ENCODE results near the gene MAP7D1.

The MAP7D1 gene

GRCh38 chr1:36155408-36156328, at the start of gene MAP7D1:
Gene MAP7D1 (plus strand): TSS chr1:36156160. CDS start chr1:36156418, 258 bp downstream.
- DNase-seq, result peak in 55 of 56 donors; percentile 57 to 97 (median 89)

DNA sequence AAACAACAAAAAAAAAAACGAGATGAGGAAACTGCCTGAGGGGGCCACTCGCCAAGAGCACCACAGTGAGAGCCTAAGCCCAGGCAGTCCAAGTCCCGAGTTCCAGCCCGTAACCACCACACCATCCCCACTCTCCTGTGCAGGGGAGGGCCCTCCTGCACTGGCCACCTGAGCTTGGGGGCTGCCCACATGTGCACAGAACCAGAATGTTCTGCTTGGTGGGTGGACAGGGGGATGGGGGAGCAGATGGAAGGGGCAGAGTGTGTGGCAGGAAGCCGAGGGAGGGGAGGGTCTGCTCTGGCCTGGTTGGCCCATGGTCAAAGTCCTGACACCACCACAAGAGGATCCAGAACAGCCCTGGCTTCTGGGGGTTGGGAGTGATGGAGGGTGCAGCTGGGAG, 49.7 kb upstream of the MAP7D1 start:
- no peak for DNase-seq

- DNase-seq, result no peak
These were observed 48.6 kb upstream of the MAP7D1 start for GRCh38 chr1:36107394-36107793.

GRCh38 chr1:36108314-36108713, 47.6 kb upstream of the MAP7D1 start:
- DNase-seq, result no peak

DNA sequence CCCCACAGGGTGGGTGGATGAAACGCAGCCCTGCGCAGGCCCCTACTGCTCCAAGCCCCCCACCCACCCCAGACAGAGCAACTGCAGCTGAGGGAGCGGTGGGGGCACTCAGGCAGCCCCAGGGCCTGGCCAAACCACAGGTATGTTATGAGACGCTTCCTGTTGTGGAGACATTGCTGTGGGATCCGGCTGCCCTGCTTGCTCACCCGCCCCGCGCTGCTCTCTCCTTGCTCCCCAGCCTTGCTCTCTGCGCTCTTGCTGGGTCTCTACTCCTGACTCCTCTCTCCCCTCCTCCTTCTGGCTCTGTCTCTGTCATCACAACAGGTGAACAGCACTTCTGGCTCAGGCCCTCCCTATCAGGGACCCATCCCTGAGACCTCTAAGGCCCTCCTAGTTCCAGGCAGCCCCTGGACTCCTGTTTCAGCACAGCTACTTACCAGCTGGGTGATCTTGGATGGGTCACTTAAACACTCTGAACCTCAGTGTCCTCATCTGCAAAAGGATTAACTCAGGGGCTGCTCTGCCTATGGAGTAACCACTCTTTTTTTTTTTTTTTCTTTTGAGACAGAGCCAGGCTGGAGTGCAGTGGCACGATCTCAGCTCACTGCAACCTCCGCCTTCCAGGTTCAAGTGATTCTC, 46.8 kb upstream of the MAP7D1 start:
- DNase-seq, result no peak

- no peak for DNase-seq
These were observed 44.8 kb upstream of the MAP7D1 start for GRCh38 chr1:36111151-36111550.

- no peak for DNase-seq
These were observed 43.1 kb upstream of the MAP7D1 start for GRCh38 chr1:36112823-36113222.

GRCh38 chr1:36114371-36114770, 41.6 kb upstream of the MAP7D1 start:
- DNase-seq, result no peak

GRCh38 chr1:36115200-36115669, 40.7 kb upstream of the MAP7D1 start:
- peak in 7 of 56 donors; percentile 3 to 61 (median 18) for DNase-seq

DNA sequence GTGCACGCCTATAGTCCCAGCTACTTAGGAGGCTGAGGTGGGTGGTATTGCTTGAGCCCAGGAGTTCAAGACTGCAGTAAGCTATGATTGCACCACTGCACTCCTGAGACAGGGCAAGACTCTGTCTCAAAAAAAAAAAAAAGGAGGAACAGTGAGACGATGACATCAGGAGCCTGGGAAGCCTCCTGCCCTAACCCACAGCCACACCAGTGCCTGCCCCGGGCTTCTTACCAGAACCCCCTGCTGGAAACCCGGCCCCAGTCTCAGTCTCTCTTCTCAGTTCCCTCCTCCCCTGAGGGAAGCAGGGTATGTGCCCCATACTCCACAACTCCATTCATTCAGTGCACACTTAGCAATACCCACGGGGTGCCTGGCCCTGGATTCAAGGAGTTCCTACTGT, 40.0 kb upstream of the MAP7D1 start:
- DNase-seq, result no peak

GRCh38 chr1:36116901-36117300, 39.1 kb upstream of the MAP7D1 start:
- DNase-seq, result peak in 1 of 56 donors; percentile 31

DNA sequence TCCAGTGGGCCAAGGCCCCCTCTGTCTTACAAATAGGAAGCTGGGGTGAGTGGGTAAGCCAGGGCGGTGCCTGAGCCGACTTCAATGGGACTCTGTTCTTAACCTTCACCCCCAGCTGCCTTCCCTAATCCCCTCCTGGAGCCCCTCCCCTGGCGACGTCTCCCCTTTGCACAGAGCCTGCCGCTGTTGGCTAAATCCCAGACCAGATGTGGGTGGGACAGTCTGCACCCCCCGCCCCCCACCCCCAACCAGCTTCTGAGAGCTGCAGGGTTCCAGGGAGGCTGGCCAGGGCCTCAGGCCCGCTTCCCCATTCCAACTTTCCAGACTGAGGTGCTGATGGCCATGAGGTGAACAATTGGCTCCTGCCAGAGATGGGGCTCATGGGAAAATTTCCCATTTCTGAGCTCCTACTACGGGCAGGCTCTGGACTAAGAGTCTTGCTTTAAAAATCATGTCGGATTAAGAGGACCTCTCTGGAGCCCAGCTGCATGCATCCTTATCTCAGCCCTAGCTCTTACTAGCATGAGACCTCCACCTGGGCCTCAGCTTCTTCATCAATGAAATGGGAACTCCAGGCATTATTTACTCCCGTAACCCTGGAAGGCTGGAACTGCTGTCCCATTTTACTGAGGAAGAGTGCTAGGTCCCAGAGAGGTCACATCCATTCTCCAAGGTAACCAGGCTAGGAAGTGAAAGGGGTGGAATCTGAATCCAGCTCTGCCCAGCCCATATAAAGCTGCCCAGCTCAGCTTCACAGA, 37.3 kb upstream of the MAP7D1 start:
- DNase-seq, result no peak

GRCh38 chr1:36119456-36119855, 36.5 kb upstream of the MAP7D1 start:
- no peak for DNase-seq

GRCh38 chr1:36122062-36123030, 33.6 kb upstream of the MAP7D1 start:
- peak in 1 of 56 donors; percentile 20 for DNase-seq

DNA sequence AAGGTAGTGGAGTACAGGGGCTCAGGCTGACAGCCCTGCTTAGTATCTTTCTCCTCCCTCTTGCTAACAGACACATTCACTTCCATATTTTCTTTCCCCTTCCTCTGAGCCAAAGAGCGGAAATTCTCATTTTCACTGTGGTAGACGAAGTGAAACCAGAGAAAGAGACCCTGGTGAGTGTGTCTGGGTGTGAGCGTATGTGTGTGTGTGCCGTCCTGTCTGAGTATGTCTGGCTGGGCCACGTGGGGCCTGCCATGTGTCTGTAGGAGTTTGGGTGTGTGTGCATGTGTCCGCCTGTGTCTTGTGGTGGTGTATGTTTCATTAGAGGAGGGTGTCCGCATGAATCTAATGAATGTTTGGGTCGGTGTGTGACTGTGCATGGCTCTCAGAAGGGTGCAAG, 32.6 kb upstream of the MAP7D1 start:
- peak in 9 of 56 donors; percentile 9 to 32 (median 18) for DNase-seq

GRCh38 chr1:36124404-36125128, 31.4 kb upstream of the MAP7D1 start:
- no peak for DNase-seq

- peak in 2 of 56 donors; percentile 23 to 25 for DNase-seq
These were observed 30.6 kb upstream of the MAP7D1 start, which contains the start of gene COL8A2 for GRCh38 chr1:36125129-36125991. Gene COL8A2 (minus strand): TSS chr1:36125222. CDS start chr1:36100242, 24,980 bp downstream.

DNA sequence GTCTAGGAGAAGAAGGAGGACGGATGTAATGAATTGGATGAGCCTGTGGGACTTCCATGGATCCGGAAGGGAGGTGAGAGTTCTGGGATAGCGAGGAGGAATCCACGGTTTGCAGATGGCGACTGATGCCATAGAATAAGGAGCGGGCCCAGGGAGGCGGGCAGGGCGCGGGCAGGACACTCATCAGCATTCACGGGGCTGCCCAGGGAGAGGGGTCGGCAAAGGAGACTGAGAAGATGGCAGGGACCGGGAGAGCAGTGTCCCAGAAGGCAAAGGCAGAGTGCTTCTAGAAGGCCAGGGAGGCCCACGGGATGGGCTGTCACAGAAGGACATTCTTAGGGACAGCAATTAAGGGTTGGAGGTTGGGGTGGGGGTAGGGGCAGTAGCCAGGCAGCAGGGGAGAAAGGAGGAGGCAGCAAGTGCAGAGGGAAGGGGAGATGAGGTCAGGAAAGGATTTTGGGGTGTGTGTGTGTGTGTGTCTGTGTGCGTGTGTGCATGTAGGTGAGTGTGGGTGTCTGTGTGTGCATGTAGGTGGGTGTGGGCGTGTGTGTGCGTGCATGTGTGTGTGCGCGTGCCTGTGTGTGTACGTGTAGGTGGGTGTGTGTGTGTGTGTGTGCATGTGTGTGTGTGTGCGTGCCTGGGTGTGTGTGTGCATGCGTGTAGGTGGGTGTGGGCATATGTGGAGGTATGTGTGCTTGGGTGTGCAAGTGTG, 29.8 kb upstream of the MAP7D1 start:
- peak in 1 of 56 donors; percentile 21 for DNase-seq
